Measurements from ENCODE around the gene CKAP2L.
A peak's percentile ranks its signal among the peaks of the same experiment; 100 is the strongest.

Gene CKAP2L

GRCh38 chr2:112730216-112730615 is 34.2 kb downstream of the CKAP2L start:
- no peaks in the 10 kb centered on the region for H3K36me3 Mint-ChIP-seq (ENCODE audit: low read depth)
- H3K9me3 Mint-ChIP-seq = no peaks in the 10 kb centered on the region
- H3K27ac Mint-ChIP-seq = no peak overlapping the region
- H3K4me3 Mint-ChIP-seq = no peak overlapping the region
- H3K27me3 Mint-ChIP-seq (ENCODE audit: low read depth) = no peaks in the 10 kb centered on the region
- peaks cover 14% of the 10 kb centered on the region for H3K4me1 Mint-ChIP-seq (ENCODE audit: low read depth)

GRCh38 chr2:112728378-112729175 is 35.8 kb downstream of the CKAP2L start:
- Mint-ChIP-seq H3K27ac (no peak overlapping the region), H3K9me3 (no peaks in the 10 kb centered on the region), H3K4me3 (no peak overlapping the region), H3K36me3 (ENCODE audit: low read depth) (no peaks in the 10 kb centered on the region), H3K27me3 (ENCODE audit: low read depth) (no peaks in the 10 kb centered on the region), H3K4me1 (ENCODE audit: low read depth) (peaks cover 20% of the 10 kb centered on the region)

- H3K36me3 Mint-ChIP-seq (ENCODE audit: low read depth) = no peaks in the 10 kb centered on the region
- H3K9me3 Mint-ChIP-seq = no peaks in the 10 kb centered on the region
- no peaks in the 10 kb centered on the region for H3K27me3 Mint-ChIP-seq (ENCODE audit: low read depth)
- H3K4me1 Mint-ChIP-seq (ENCODE audit: low read depth) = peaks cover 20% of the 10 kb centered on the region
- H3K4me3 Mint-ChIP-seq = no peak overlapping the region
- H3K27ac Mint-ChIP-seq = no peak overlapping the region
Measured at GRCh38 chr2:112728029-112728362, 36.4 kb downstream of the CKAP2L start.

- no peak overlapping the region for H3K4me3 Mint-ChIP-seq
- no peaks in the 10 kb centered on the region for H3K9me3 Mint-ChIP-seq
- H3K27ac Mint-ChIP-seq = no peak overlapping the region
- H3K36me3 Mint-ChIP-seq (ENCODE audit: low read depth) = no peaks in the 10 kb centered on the region
- peaks cover 21% of the 10 kb centered on the region for H3K4me1 Mint-ChIP-seq (ENCODE audit: low read depth)
- no peaks in the 10 kb centered on the region for H3K27me3 Mint-ChIP-seq (ENCODE audit: low read depth)
Measured at GRCh38 chr2:112727276-112728028, 37.0 kb downstream of the CKAP2L start.

- no peaks in the 10 kb centered on the region for H3K9me3 Mint-ChIP-seq
- peak overlapping the region; percentile 59 for H3K27ac Mint-ChIP-seq
- H3K4me3 Mint-ChIP-seq = no peak overlapping the region
- H3K36me3 Mint-ChIP-seq (ENCODE audit: low read depth) = no peaks in the 10 kb centered on the region
- H3K4me1 Mint-ChIP-seq (ENCODE audit: low read depth) = peaks cover 22% of the 10 kb centered on the region
- H3K27me3 Mint-ChIP-seq (ENCODE audit: low read depth) = no peaks in the 10 kb centered on the region
Measured at GRCh38 chr2:112726487-112727190, 37.8 kb downstream of the CKAP2L start.

- Mint-ChIP-seq H3K27me3 (ENCODE audit: low read depth) (no peaks in the 10 kb centered on the region), H3K36me3 (ENCODE audit: low read depth) (no peaks in the 10 kb centered on the region), H3K9me3 (no peaks in the 10 kb centered on the region), H3K4me1 (ENCODE audit: low read depth) (peaks cover 22% of the 10 kb centered on the region), H3K4me3 (no peak overlapping the region), H3K27ac (no peak overlapping the region)
Measured at GRCh38 chr2:112725545-112726457, 38.6 kb downstream of the CKAP2L start.

GRCh38 chr2:112724591-112725525 is 39.6 kb downstream of the CKAP2L start:
- Mint-ChIP-seq H3K27me3 (ENCODE audit: low read depth) (peaks cover 4% of the 10 kb centered on the region), H3K4me1 (ENCODE audit: low read depth) (peaks cover 22% of the 10 kb centered on the region), H3K36me3 (ENCODE audit: low read depth) (no peaks in the 10 kb centered on the region), H3K27ac (no peak overlapping the region), H3K4me3 (no peak overlapping the region), H3K9me3 (no peaks in the 10 kb centered on the region)

- Mint-ChIP-seq H3K4me3 (no peak overlapping the region), H3K36me3 (ENCODE audit: low read depth) (no peaks in the 10 kb centered on the region), H3K27me3 (ENCODE audit: low read depth) (peaks cover 6% of the 10 kb centered on the region), H3K4me1 (ENCODE audit: low read depth) (peaks cover 22% of the 10 kb centered on the region), H3K27ac (peak overlapping the region; percentile 31), H3K9me3 (no peaks in the 10 kb centered on the region)
Measured at GRCh38 chr2:112723995-112724394, 40.4 kb downstream of the CKAP2L start.

- Mint-ChIP-seq H3K9me3 (no peaks in the 10 kb centered on the region), H3K4me3 (no peak overlapping the region), H3K27me3 (ENCODE audit: low read depth) (peaks cover 6% of the 10 kb centered on the region), H3K36me3 (ENCODE audit: low read depth) (no peaks in the 10 kb centered on the region), H3K27ac (no peak overlapping the region), H3K4me1 (ENCODE audit: low read depth) (peaks cover 22% of the 10 kb centered on the region)
Measured at GRCh38 chr2:112723547-112723940, 40.9 kb downstream of the CKAP2L start.

GRCh38 chr2:112722816-112723546 is 41.4 kb downstream of the CKAP2L start:
- Mint-ChIP-seq H3K36me3 (ENCODE audit: low read depth) (no peaks in the 10 kb centered on the region), H3K27ac (no peak overlapping the region)

GRCh38 chr2:112721819-112722522 is 42.4 kb downstream of the CKAP2L start:
- H3K4me1 Mint-ChIP-seq (ENCODE audit: low read depth) = peaks cover 15% of the 10 kb centered on the region
- no peaks in the 10 kb centered on the region for H3K36me3 Mint-ChIP-seq (ENCODE audit: low read depth)
- no peak overlapping the region for H3K4me3 Mint-ChIP-seq
- H3K27ac Mint-ChIP-seq = no peak overlapping the region
- H3K9me3 Mint-ChIP-seq = no peaks in the 10 kb centered on the region
- peaks cover 6% of the 10 kb centered on the region for H3K27me3 Mint-ChIP-seq (ENCODE audit: low read depth)

More at GRCh38 chr2:112722816-112723546, 41.4 kb downstream of the CKAP2L start:
- Mint-ChIP-seq H3K4me1 (ENCODE audit: low read depth) (peaks cover 19% of the 10 kb centered on the region), H3K4me3 (no peak overlapping the region), H3K9me3 (no peaks in the 10 kb centered on the region), H3K27me3 (ENCODE audit: low read depth) (peaks cover 6% of the 10 kb centered on the region)

GRCh38 chr2:112720785-112721184 is 43.6 kb downstream of the CKAP2L start, which contains the start of gene NT5DC4:
NT5DC4 (plus strand) TSS chr2:112721020; CDS start chr2:112721080, 60 bp downstream.
- peaks cover 6% of the 10 kb centered on the region for H3K27me3 Mint-ChIP-seq (ENCODE audit: low read depth)
- no peaks in the 10 kb centered on the region for H3K36me3 Mint-ChIP-seq (ENCODE audit: low read depth)
- no peaks in the 10 kb centered on the region for H3K9me3 Mint-ChIP-seq
- H3K4me3 Mint-ChIP-seq = no peak within 1 kb of the TSS
- peak within 1 kb of the TSS; percentile 45 for H3K27ac Mint-ChIP-seq
- peaks cover 9% of the 10 kb centered on the region for H3K4me1 Mint-ChIP-seq (ENCODE audit: low read depth)
